ENCODE data around the gene FRRS1L. TPM values are rescaled to one million over a fixed set of nuclear protein-coding genes. Genes with fewer than 3 reads are reported as not detected.

Gene FRRS1L
- total RNA-seq, 6 experiments from 2014 or later: not detected

DNA sequence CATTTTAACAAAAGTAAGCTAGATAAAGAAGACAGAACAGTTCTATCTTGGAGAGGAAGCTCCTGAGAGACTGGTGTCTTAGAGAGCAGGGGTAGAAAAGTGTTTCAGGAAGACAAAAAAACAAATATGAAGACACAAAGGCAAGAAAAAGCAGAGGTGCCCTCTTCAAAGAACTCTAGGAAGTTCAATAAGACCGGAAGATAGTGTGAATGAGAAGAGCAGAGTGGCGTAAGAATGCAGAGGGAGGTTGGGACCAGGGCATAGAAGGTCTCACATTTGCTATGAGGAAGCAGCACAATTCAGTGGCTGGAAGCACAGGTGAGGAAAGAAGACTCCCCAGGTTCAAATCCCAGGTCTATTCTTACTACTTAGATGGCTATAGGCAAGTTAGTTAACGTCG, 69.9 kb downstream of the FRRS1L start:
- WGBS (ENCODE audit: insufficient coverage, low coverage, low lambda C conversion rate, missing lambda C conversion rate): 93% methylated on average over 3 of the region's 4 CpGs
- peaks cover 0 to 43% (median 20%) of the 10 kb centered on the region in 4 donors for H3K4me1 ChIP-seq

DNA sequence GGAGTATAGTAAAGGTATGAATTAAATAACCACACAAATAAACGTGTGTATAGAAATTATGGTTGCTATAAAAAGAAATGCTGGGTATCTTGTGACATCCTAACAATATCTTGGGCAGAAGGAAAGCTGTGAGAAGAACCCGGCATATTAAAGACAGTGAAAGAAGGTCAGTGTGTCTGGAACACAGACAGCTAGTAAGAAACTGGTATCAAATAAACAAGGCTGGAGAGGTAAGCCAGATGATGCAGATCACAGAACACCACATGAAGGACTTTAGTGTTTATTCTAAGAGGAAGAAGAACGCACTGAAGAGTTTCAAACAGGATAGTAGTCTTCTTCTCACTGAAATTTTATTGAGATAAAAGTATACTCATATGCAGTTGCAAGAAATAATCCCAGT, 71.7 kb downstream of the FRRS1L start:
- no peak overlapping the region for H3K27ac ChIP-seq
- no peak for ATAC-seq
- H3K4me1 ChIP-seq: peaks cover 0 to 28% (median 14%) of the 10 kb centered on the region in 4 donors
- no peaks in the 10 kb centered on the region for H3K9me3 ChIP-seq
- H3K36me3 ChIP-seq: peaks cover 0 to 20% (median under 1%) of the 10 kb centered on the region in 4 donors
- TF ChIP-seq POLR2A (IDR thresholded peaks at IDR 0.05): no peak
- TF ChIP-seq, protein P1, sequence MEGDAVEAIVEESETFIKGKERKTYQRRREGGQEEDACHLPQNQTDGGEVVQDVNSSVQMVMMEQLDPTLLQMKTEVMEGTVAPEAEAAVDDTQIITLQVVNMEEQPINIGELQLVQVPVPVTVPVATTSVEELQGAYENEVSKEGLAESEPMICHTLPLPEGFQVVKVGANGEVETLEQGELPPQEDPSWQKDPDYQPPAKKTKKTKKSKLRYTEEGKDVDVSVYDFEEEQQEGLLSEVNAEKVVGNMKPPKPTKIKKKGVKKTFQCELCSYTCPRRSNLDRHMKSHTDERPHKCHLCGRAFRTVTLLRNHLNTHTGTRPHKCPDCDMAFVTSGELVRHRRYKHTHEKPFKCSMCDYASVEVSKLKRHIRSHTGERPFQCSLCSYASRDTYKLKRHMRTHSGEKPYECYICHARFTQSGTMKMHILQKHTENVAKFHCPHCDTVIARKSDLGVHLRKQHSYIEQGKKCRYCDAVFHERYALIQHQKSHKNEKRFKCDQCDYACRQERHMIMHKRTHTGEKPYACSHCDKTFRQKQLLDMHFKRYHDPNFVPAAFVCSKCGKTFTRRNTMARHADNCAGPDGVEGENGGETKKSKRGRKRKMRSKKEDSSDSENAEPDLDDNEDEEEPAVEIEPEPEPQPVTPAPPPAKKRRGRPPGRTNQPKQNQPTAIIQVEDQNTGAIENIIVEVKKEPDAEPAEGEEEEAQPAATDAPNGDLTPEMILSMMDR (IDR thresholded peaks at IDR 0.05): no peak
- intact Hi-C loops (cut with DNase I): no loop called here
- DNase-seq: no peak
- no peaks in the 10 kb centered on the region for H3K27me3 ChIP-seq
- H3K4me3 ChIP-seq: no peak overlapping the region
- WGBS (ENCODE audit: insufficient coverage, low coverage, low lambda C conversion rate, missing lambda C conversion rate): 82% methylated on average over 2 of the region's 3 CpGs

More for the DNA sequence above, 69.9 kb downstream of the FRRS1L start:
- Histone ChIP-seq H3K27me3 (no peaks in the 10 kb centered on the region), H3K36me3 (peaks cover 0 to 5% (median under 1%) of the 10 kb centered on the region in 4 donors), H3K27ac (peak overlapping the region in 1 of 3 donors; percentile 63), H3K9me3 (no peaks in the 10 kb centered on the region), H3K4me3 (no peak overlapping the region)
- intact Hi-C loops (cut with DNase I): no loop called here
- ATAC-seq (no peak), DNase-seq (no peak)
- TF ChIP-seq, protein P1 (IDR thresholded peaks at IDR 0.05): no peak
- TF ChIP-seq POLR2A (IDR thresholded peaks at IDR 0.05): no peak

DNA sequence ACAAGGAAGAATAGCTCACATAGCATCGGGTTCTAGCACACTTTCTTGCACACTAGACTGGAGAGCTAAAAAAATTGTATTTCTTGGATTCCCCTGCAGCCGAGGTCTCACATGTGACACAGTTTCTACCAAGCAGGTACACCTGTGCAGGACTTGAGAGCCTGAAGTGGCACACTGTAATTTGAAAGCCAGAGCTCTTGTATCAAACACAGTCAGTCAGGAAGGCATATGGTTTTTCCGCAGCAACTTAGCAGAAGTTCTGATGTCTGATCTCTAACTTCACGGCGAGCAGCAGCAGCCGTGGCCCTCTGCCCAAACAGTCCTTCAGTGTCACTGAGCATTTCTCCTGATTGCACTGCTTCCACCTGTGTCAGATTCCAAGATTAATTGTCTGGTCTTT, 72.8 kb downstream of the FRRS1L start:
- peaks cover 0 to 31% (median under 1%) of the 10 kb centered on the region in 4 donors for H3K36me3 ChIP-seq
- no peaks in the 10 kb centered on the region for H3K27me3 ChIP-seq
- WGBS (ENCODE audit: insufficient coverage, low coverage, low lambda C conversion rate, missing lambda C conversion rate): 90% methylated on average over 5 of the region's 6 CpGs
- no peaks in the 10 kb centered on the region for H3K9me3 ChIP-seq
- ATAC-seq (no peak), DNase-seq (no peak)
- TF ChIP-seq, protein P1 (IDR thresholded peaks at IDR 0.05): no peak
- no peak for TF ChIP-seq POLR2A (IDR thresholded peaks at IDR 0.05)
- intact Hi-C loops (cut with DNase I): no loop called here
- peaks cover 0 to 18% (median 11%) of the 10 kb centered on the region in 4 donors for H3K4me1 ChIP-seq
- no peak overlapping the region for H3K4me3 ChIP-seq
- H3K27ac ChIP-seq: no peak overlapping the region

DNA sequence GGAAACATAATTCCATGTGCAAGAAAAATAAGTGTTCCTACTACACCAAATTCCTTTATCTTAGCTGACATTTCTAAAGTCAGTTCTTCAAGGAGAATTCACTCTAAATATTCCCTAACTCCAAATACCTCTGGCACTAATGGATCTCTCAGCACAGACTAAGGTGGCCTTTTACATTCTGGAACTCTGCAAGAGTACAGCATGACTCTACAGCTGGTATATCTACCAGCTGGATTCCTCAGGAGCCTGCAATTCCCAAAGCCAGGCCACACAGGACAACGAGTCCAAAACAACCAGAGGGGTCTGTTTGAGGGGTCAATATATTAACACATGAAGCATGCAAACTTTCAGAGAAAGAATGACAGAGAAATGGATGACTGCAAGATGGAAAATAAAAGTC, 74.5 kb downstream of the FRRS1L start:
- H3K4me1 ChIP-seq: peaks cover 0 to 2% (median 0%) of the 10 kb centered on the region in 4 donors

More for the DNA sequence above, 74.5 kb downstream of the FRRS1L start:
- H3K4me3 ChIP-seq: no peak overlapping the region
- H3K36me3 ChIP-seq: peaks cover 0 to 40% (median under 1%) of the 10 kb centered on the region in 4 donors
- no peaks in the 10 kb centered on the region for H3K27me3 ChIP-seq
- DNase-seq: no peak
- no peaks in the 10 kb centered on the region for H3K9me3 ChIP-seq
- 33% methylated on average over 1 of the region's 1 CpG for WGBS (ENCODE audit: insufficient coverage, low coverage, low lambda C conversion rate, missing lambda C conversion rate)
- H3K27ac ChIP-seq: no peak overlapping the region
- TF ChIP-seq, protein P1 (IDR thresholded peaks at IDR 0.05): no peak
- no peak for TF ChIP-seq POLR2A (IDR thresholded peaks at IDR 0.05)
- intact Hi-C loops (cut with DNase I): no loop called here
- no peak for ATAC-seq
